HEK293 (cell line): ENCODE data around the gene IGDCC3.

ENCODE experiments used
- CTCF ChIA-PET: fragments of 350-600 bp; formaldehyde crosslinking; extraction: SDS; loops from one replicate; lab custom pipeline; 2021; ENCODE audit warnings: antibody characterized with exemption; lab: Yijun Ruan, JAX
- POLR2A ChIA-PET: fragments of 300-600 bp; formaldehyde crosslinking; extraction: SDS; loops from one replicate; lab custom pipeline; 2020; ENCODE audit warnings: antibody characterized with exemption, inconsistent platforms; lab: Yijun Ruan, JAX
- H3K27ac ChIP-seq: fragments of 200-500 bp; sonication (Bioruptor generic); 2 replicates; pipeline ENCODE4 v1.5.1; 2014; ENCODE audit warnings: low read depth, low read length, control low read depth, inconsistent platforms; ENCODE audit errors: extremely low read depth
- H3K36me3 ChIP-seq, 2 experiments: fragments of 200-500 bp in 1 of 2; sonication (Bioruptor generic) in 1 of 2; 1 replicate in 1 of 2; 2 replicates in 1 of 2; pipeline ENCODE4 v1.5.1; 2014 to 2017; ENCODE audit warnings: inconsistent platforms in 2 of 2, low read length in 2 of 2; ENCODE audit not compliant: control insufficient read depth in 2 of 2, insufficient read depth in 1 of 2
- H3K4me1 ChIP-seq: fragments of 200-500 bp; sonication (Bioruptor generic); 2 replicates; pipeline ENCODE4 v1.5.1; 2014; ENCODE audit warnings: mild to moderate bottlenecking, low read length, inconsistent platforms; ENCODE audit not compliant: control insufficient read depth, insufficient read depth
- H3K4me3 ChIP-seq: 2 replicates; pipeline ENCODE4 v1.5.1; 2011; ENCODE audit warnings: low read depth, mild to moderate bottlenecking, control low read depth, low read length, moderate library complexity
- H3K9me3 ChIP-seq: fragments of 200-500 bp; sonication (Bioruptor generic); 2 replicates; pipeline ENCODE4 v1.5.1; 2014; ENCODE audit warnings: low read depth, low read length, inconsistent platforms; ENCODE audit not compliant: control insufficient read depth, insufficient read depth
- HOXA7 ChIP-seq: sonication (generic); formaldehyde crosslinking; IDR thresholded peaks from 2 replicates; pipeline ENCODE4 v1.8.1; 2022; ENCODE audit warnings: missing genetic modification reagents, borderline replicate concordance
- IKZF3 ChIP-seq: fragments of 450-650 bp; IDR thresholded peaks from 2 replicates; pipeline ENCODE4 v1.5.0; 2018; ENCODE audit warnings: missing biosample characterization, mild to moderate bottlenecking, missing genetic modification characterization, moderate library complexity
- KLF10 ChIP-seq: fragments of 450-650 bp; IDR thresholded peaks from 2 replicates; pipeline ENCODE4 v1.5.1; 2018; ENCODE audit warnings: missing biosample characterization, mild to moderate bottlenecking, missing genetic modification characterization
- KLF7 ChIP-seq: fragments of 450-650 bp; formaldehyde crosslinking; IDR thresholded peaks from 2 replicates; pipeline ENCODE4 v1.5.1; 2016; ENCODE audit warnings: missing biosample characterization, missing genetic modification characterization, borderline replicate concordance
- KLF8 ChIP-seq: fragments of 450-650 bp; formaldehyde crosslinking; IDR thresholded peaks from 2 replicates; pipeline ENCODE4 v1.5.1; 2016; ENCODE audit warnings: missing biosample characterization, missing genetic modification characterization
- SP2 ChIP-seq: fragments of 450-650 bp; formaldehyde crosslinking; IDR thresholded peaks from 2 replicates; pipeline ENCODE4 v1.5.1; 2016; ENCODE audit warnings: missing biosample characterization, missing genetic modification characterization
- SP3 ChIP-seq: fragments of 450-650 bp; formaldehyde crosslinking; IDR thresholded peaks from 2 replicates; pipeline ENCODE4 v1.5.1; 2016; ENCODE audit warnings: missing biosample characterization, missing genetic modification characterization
- WT1 ChIP-seq: fragments of 450-650 bp; formaldehyde crosslinking; IDR thresholded peaks from 2 replicates; pipeline ENCODE4 v1.5.1; 2016; ENCODE audit warnings: missing biosample characterization, missing genetic modification characterization
- ZBTB10 ChIP-seq: fragments of 450-650 bp; formaldehyde crosslinking; IDR thresholded peaks from 2 replicates; pipeline ENCODE4 v1.5.1; 2016; ENCODE audit warnings: missing biosample characterization, missing genetic modification characterization
- ZBTB20 ChIP-seq: fragments of 450-650 bp; formaldehyde crosslinking; IDR thresholded peaks from 2 replicates; pipeline ENCODE4 v1.5.1; 2016; ENCODE audit warnings: missing biosample characterization, missing genetic modification characterization
- ZFHX2 ChIP-seq: fragments of 450-650 bp; formaldehyde crosslinking; conservative IDR thresholded peaks from 2 replicates; pipeline ENCODE4 v1.5.1; 2016; ENCODE audit warnings: missing biosample characterization, missing genetic modification characterization
- ZNF292 ChIP-seq: fragments of 450-650 bp; formaldehyde crosslinking; IDR thresholded peaks from 2 replicates; pipeline ENCODE4 v1.5.1; 2016; ENCODE audit warnings: low read depth, missing biosample characterization, missing genetic modification characterization, borderline replicate concordance
- ZNF341 ChIP-seq: fragments of 450-650 bp; formaldehyde crosslinking; IDR thresholded peaks from 2 replicates; pipeline ENCODE4; 2016; ENCODE audit warnings: low read depth, missing biosample characterization, missing genetic modification characterization
- ZNF398 ChIP-seq: fragments of 450-650 bp; formaldehyde crosslinking; IDR thresholded peaks from 2 replicates; pipeline ENCODE4 v1.5.1; 2017; ENCODE audit warnings: missing biosample characterization, missing genetic modification characterization
- ZNF501 ChIP-seq: fragments of 450-650 bp; formaldehyde crosslinking; IDR thresholded peaks from 2 replicates; pipeline ENCODE4 v1.5.1; 2016; ENCODE audit warnings: missing biosample characterization, missing genetic modification characterization
- ZNF510 ChIP-seq: fragments of 450-650 bp; formaldehyde crosslinking; IDR thresholded peaks from 2 replicates; pipeline ENCODE4 v1.5.1; 2018; ENCODE audit warnings: mild to moderate bottlenecking, missing genetic modification characterization, missing biosample characterization; ENCODE audit not compliant: insufficient replicate concordance
- ZNF654 ChIP-seq: fragments of 450-650 bp; formaldehyde crosslinking; IDR thresholded peaks from 2 replicates; pipeline ENCODE4 v1.5.1; 2016; ENCODE audit warnings: low read depth, missing biosample characterization, missing genetic modification characterization
- ZNF660 ChIP-seq: fragments of 450-650 bp; IDR thresholded peaks from 2 replicates; pipeline ENCODE4 v1.5.1; 2018; ENCODE audit warnings: missing biosample characterization, mild to moderate bottlenecking, missing genetic modification characterization
- ZNF776 ChIP-seq: fragments of 450-650 bp; formaldehyde crosslinking; IDR thresholded peaks from 2 replicates; pipeline ENCODE4 v1.5.0; 2017; ENCODE audit warnings: missing biosample characterization, missing genetic modification characterization, borderline replicate concordance
- ZSCAN30 ChIP-seq: fragments of 450-650 bp; IDR thresholded peaks from 2 replicates; pipeline ENCODE4 v1.5.1; 2018; ENCODE audit warnings: missing biosample characterization, mild to moderate bottlenecking, missing genetic modification characterization, moderate library complexity
- ZXDB ChIP-seq: fragments of 450-650 bp; formaldehyde crosslinking; IDR thresholded peaks from 2 replicates; pipeline ENCODE4 v1.5.1; 2016; ENCODE audit warnings: missing biosample characterization, missing genetic modification characterization
- TF ChIP-seq, protein P1 (sequence below): fragments of 450-650 bp; formaldehyde crosslinking; IDR thresholded peaks from 2 replicates; pipeline ENCODE4; 2016; ENCODE audit warnings: missing biosample characterization, missing genetic modification characterization
- TF ChIP-seq, protein P2 (sequence below): fragments of 450-650 bp; formaldehyde crosslinking; IDR thresholded peaks from 2 replicates; pipeline ENCODE4 v1.5.1; 2017; ENCODE audit warnings: missing biosample characterization, missing genetic modification characterization
- TF ChIP-seq, protein P3 (sequence below): fragments of 450-650 bp; formaldehyde crosslinking; IDR thresholded peaks from 2 replicates; pipeline ENCODE4 v1.5.1; 2016; ENCODE audit warnings: missing biosample characterization, missing genetic modification characterization
- TF ChIP-seq, protein P4 (sequence below): fragments of 450-650 bp; formaldehyde crosslinking; IDR thresholded peaks from 2 replicates; pipeline ENCODE4 v1.5.1; 2016; ENCODE audit warnings: missing biosample characterization, missing genetic modification characterization

The IGDCC3 gene

DNA sequence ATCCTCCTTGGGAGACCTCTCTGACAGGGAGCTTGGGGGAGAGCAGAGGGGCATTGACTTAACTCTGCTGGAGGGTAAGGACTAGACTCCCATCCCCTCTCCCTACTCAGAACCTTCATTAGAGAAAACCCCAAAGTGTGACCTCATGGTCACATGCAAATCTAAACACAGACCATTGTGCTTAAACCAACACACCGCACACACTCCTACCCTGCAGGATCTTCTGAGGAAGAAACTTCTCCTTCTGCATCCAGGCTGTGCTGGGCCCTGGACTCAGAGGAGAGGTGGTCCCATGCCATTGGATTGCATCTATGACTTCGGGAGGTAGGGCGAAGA lies 90.3 kb downstream of the IGDCC3 start (continued):
- TF ChIP-seq HOXA7 (CRISPR knock-in tag) (no peak), ZNF776 (tag by site-specific recombination) (no peak), ZNF654 (tag by site-specific recombination) (no peak), ZBTB20 (no peak), ZNF341 (tag by site-specific recombination) (no peak)
- TF ChIP-seq, protein P1, sequence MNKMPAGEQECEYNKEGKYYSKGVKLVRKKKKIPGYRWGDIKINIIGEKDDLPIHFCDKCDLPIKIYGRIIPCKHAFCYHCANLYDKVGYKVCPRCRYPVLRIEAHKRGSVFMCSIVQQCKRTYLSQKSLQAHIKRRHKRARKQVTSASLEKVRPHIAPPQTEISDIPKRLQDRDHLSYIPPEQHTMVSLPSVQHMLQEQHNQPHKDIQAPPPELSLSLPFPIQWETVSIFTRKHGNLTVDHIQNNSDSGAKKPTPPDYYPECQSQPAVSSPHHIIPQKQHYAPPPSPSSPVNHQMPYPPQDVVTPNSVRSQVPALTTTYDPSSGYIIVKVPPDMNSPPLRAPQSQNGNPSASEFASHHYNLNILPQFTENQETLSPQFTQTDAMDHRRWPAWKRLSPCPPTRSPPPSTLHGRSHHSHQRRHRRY: no peak

DNA sequence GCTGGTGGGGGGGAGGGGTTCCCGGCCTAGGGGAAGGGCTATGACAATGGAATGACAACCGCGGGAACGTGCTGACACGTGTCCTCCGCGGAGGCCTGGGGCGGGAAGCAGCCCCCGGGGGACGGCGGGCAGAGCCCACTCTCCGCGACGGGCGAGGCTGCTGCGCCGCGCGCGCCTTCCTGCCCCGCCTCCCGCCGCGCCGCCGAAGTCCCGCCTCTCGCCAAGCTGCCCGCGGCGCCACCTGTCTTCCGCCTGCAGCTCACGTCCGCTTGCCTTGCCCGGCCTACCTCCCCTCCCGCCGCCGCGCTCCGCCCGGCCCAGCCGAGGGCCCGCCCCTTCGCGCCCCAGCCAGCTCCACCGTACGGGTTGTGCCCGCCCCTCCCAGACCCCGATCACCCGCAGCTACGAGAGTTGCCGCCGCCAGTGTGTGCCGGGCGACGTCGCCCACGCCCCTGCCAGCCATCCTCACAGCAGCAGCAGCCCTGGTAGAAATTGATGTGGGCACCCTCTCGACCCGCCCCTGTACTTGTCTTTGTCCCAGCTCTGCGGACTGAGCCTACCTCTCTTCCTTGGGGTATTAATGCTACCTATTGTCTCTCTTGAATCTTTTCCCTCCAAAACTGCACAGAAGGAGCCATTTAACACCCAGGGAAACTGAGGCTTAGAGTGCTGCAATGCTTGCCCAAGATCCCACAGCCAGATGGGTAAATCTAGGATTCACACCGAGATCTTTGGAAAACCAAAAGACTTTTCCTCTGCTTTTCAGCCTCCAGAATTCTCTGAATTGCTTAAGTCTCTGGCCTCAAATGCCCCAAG lies 90.9 kb downstream of the IGDCC3 start, which contains the start of gene PARP16:
Gene PARP16, minus strand, starts transcription at position 180 of the 816 bp plus-strand sequence. CDS start 457 bp downstream, outside the sequence.
- peak within 1 kb of the TSS; percentile 69 for H3K4me3 ChIP-seq
- peak within 1 kb of the TSS; percentile 64 for H3K27ac ChIP-seq
- H3K9me3 ChIP-seq: no peaks in the 10 kb centered on the region
- ChIA-PET POLR2A (interaction anchor here (0.6 to 2.7 kb wide), 15 partner anchors 8 to 607 kb away, joined by 3 to 73 read pairs (median 4); partner anchors contain the start of genes CILP, CLPX, RNU5A-1 and RNU5B-1), CTCF (interaction anchor here (0.6 to 7.9 kb wide), 12 partner anchors 8 to 585 kb away, joined by 3 to 80 read pairs (median 5); partner anchors contain the start of genes CILP and RNU5B-1)
- peaks cover 0 to 7% of the 10 kb centered on the region in 2 experiments; a peak in 2 of 3 replicates for H3K36me3 ChIP-seq
- H3K4me1 ChIP-seq: no peaks in the 10 kb centered on the region; the same call in none of the 2 replicates
- TF ChIP-seq KLF7 (tag by site-specific recombination) (0 out of 2 replicates have a peak, but pooled peaks have one; percentile 50), KLF8 (peak; percentile 17; the same call in 1 of the 2 replicates), ZNF660 (tag by site-specific recombination) (peak; percentile 89), ZNF501 (tag by site-specific recombination) (peak; percentile 51), ZNF510 (tag by site-specific recombination) (no peak), KLF10 (tag by site-specific recombination) (peak; percentile 94), SP2 (tag by site-specific recombination) (peak; percentile 87), IKZF3 (tag by site-specific recombination) (peak; percentile 83), ZNF398 (peak; percentile 76; the same call in 1 of the 2 replicates), ZSCAN30 (tag by site-specific recombination) (peak; percentile 22; the same call in 1 of the 2 replicates), ZNF292 (tag by site-specific recombination) (0 out of 2 replicates have a peak, but pooled peaks have one; percentile 25), SP3 (tag by site-specific recombination) (peak; percentile 46; the same call in 1 of the 2 replicates), ZFHX2 (tag by site-specific recombination) (peak; percentile 89), ZBTB10 (tag by site-specific recombination) (peak; percentile 34; the same call in 1 of the 2 replicates), ZNF341 (tag by site-specific recombination) (peak; percentile 86), WT1 (tag by site-specific recombination) (peak; percentile 9), ZXDB (tag by site-specific recombination) (peak; percentile 57)
- TF ChIP-seq, protein P2, sequence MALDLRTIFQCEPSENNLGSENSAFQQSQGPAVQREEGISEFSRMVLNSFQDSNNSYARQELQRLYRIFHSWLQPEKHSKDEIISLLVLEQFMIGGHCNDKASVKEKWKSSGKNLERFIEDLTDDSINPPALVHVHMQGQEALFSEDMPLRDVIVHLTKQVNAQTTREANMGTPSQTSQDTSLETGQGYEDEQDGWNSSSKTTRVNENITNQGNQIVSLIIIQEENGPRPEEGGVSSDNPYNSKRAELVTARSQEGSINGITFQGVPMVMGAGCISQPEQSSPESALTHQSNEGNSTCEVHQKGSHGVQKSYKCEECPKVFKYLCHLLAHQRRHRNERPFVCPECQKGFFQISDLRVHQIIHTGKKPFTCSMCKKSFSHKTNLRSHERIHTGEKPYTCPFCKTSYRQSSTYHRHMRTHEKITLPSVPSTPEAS (tag by site-specific recombination): peak; percentile 62
- TF ChIP-seq, protein P3, sequence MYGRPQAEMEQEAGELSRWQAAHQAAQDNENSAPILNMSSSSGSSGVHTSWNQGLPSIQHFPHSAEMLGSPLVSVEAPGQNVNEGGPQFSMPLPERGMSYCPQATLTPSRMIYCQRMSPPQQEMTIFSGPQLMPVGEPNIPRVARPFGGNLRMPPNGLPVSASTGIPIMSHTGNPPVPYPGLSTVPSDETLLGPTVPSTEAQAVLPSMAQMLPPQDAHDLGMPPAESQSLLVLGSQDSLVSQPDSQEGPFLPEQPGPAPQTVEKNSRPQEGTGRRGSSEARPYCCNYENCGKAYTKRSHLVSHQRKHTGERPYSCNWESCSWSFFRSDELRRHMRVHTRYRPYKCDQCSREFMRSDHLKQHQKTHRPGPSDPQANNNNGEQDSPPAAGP (tag by site-specific recombination): 0 out of 2 replicates have a peak, but pooled peaks have one; percentile 43
- TF ChIP-seq, protein P4, sequence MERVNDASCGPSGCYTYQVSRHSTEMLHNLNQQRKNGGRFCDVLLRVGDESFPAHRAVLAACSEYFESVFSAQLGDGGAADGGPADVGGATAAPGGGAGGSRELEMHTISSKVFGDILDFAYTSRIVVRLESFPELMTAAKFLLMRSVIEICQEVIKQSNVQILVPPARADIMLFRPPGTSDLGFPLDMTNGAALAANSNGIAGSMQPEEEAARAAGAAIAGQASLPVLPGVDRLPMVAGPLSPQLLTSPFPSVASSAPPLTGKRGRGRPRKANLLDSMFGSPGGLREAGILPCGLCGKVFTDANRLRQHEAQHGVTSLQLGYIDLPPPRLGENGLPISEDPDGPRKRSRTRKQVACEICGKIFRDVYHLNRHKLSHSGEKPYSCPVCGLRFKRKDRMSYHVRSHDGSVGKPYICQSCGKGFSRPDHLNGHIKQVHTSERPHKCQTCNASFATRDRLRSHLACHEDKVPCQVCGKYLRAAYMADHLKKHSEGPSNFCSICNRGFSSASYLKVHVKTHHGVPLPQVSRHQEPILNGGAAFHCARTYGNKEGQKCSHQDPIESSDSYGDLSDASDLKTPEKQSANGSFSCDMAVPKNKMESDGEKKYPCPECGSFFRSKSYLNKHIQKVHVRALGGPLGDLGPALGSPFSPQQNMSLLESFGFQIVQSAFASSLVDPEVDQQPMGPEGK (tag by site-specific recombination): peak; percentile 94
